Ascending aorta (tissue), 2 donors: ENCODE data around the gene SMURF1. TPM values are rescaled to one million over a fixed set of nuclear protein-coding genes. Genes with fewer than 3 reads are reported as not detected.
A peak's percentile ranks its signal among the peaks of the same experiment; 100 is the strongest.

ENCODE experiments used
- DNase-seq, 2 donors: peaks; one replicate each; pipeline ENCODE4 v3.0.0-alpha.2; 2019; ENCODE audit warnings: low spot score in 2 of 2
- H3K27ac ChIP-seq, 2 donors: fragments of 200-600 bp; sonication (generic); one replicate each; pipeline ENCODE4 v1.5.1; 2016 to 2017; ENCODE audit warnings: mild to moderate bottlenecking in 1 of 2
- H3K27me3 ChIP-seq: fragments of 200-600 bp; sonication (generic); one replicate; pipeline ENCODE4 v1.5.1; 2017
- H3K36me3 ChIP-seq, 2 donors: fragments of 200-600 bp; sonication (generic); one replicate each; pipeline ENCODE4 v1.5.1; 2016
- H3K4me1 ChIP-seq, 2 donors: fragments of 200-600 bp; sonication (generic); one replicate each; pipeline ENCODE4 v1.5.1; 2016 to 2017; ENCODE audit warnings: mild to moderate bottlenecking in 1 of 2
- H3K4me3 ChIP-seq, 2 donors: fragments of 200-600 bp; sonication (generic); one replicate each; pipeline ENCODE4 v1.5.1; 2016 to 2017; ENCODE audit warnings: mild to moderate bottlenecking in 1 of 2
- H3K9me3 ChIP-seq, 2 donors: fragments of 200-600 bp; sonication (generic); one replicate each; pipeline ENCODE4 v1.5.1; 2016
- CTCF ChIP-seq, 3 experiments: fragments of 200-600 bp in 2 of 3; fragments of 450-650 bp in 1 of 3; sonication (generic) in 2 of 3; IDR thresholded peaks; one replicate each; pipeline ENCODE4 v1.5.1; 2016 to 2019; ENCODE audit warnings: antibody characterized with exemption in 3 of 3, mild to moderate bottlenecking in 1 of 3, moderate library complexity in 1 of 3
- intact Hi-C: fragments of 100-400 bp; cut with DNase I; formaldehyde crosslinking; loops from one replicate; pipeline ENCODE4 v1.15.1; 2023
- total RNA-seq: library from RNA; depleted of rRNA; stranded (reverse); fragments of >200 nt; gene quantifications from one replicate; pipeline ENCODE4 v1.1.0, GENCODE V29; 2016

The SMURF1 gene
- total RNA-seq, 1 donor from 2014 or later: 26.5 TPM

GRCh38 chr7:99004216-99004615 is 139.7 kb downstream of the SMURF1 start:
- H3K4me3 ChIP-seq: no peak overlapping the region
- DNase-seq: no peak
- TF ChIP-seq CTCF (IDR thresholded peaks at IDR 0.05): no peak
- H3K9me3 ChIP-seq: no peaks in the 10 kb centered on the region
- peak overlapping the region in 1 of 2 donors; percentile 17 for H3K27ac ChIP-seq
- H3K36me3 ChIP-seq: peaks cover 73 to 83% of the 10 kb centered on the region in 2 donors
- H3K27me3 ChIP-seq: no peaks in the 10 kb centered on the region
- H3K4me1 ChIP-seq: no peaks in the 10 kb centered on the region
- intact Hi-C loops: no loop called here

- Histone ChIP-seq H3K4me3 (no peak overlapping the region), H3K9me3 (no peaks in the 10 kb centered on the region), H3K27ac (peak overlapping the region; percentile 17 to 20), H3K27me3 (no peaks in the 10 kb centered on the region), H3K4me1 (no peaks in the 10 kb centered on the region), H3K36me3 (peaks cover 70 to 83% of the 10 kb centered on the region in 2 donors)
- DNase-seq: no peak
- intact Hi-C loops: no loop called here
- no peak for TF ChIP-seq CTCF (IDR thresholded peaks at IDR 0.05)
Measured at GRCh38 chr7:99003419-99003818, 140.5 kb downstream of the SMURF1 start.

GRCh38 chr7:99002827-99003212 is 141.1 kb downstream of the SMURF1 start:
- Histone ChIP-seq H3K4me3 (no peak overlapping the region), H3K36me3 (peaks cover 65 to 77% of the 10 kb centered on the region in 2 donors), H3K27ac (peak overlapping the region in 1 of 2 donors; percentile 20), H3K9me3 (no peaks in the 10 kb centered on the region), H3K4me1 (no peaks in the 10 kb centered on the region), H3K27me3 (no peaks in the 10 kb centered on the region)
- DNase-seq: no peak
- intact Hi-C loops: no loop called here
- no peak for TF ChIP-seq CTCF (IDR thresholded peaks at IDR 0.05)

- no peaks in the 10 kb centered on the region for H3K4me1 ChIP-seq
- no peaks in the 10 kb centered on the region for H3K27me3 ChIP-seq
- no peak for TF ChIP-seq CTCF (IDR thresholded peaks at IDR 0.05)
- H3K4me3 ChIP-seq: no peak overlapping the region
- no peak for DNase-seq
- no peaks in the 10 kb centered on the region for H3K9me3 ChIP-seq
- intact Hi-C loops: no loop called here
- H3K27ac ChIP-seq: no peak overlapping the region
- H3K36me3 ChIP-seq: peaks cover 65 to 76% of the 10 kb centered on the region in 2 donors
Measured at GRCh38 chr7:99002148-99002826, 141.6 kb downstream of the SMURF1 start.

- Histone ChIP-seq H3K27ac (no peak overlapping the region), H3K27me3 (no peaks in the 10 kb centered on the region), H3K4me1 (no peaks in the 10 kb centered on the region), H3K9me3 (no peaks in the 10 kb centered on the region), H3K4me3 (no peak overlapping the region), H3K36me3 (peaks cover 58 to 69% of the 10 kb centered on the region in 2 donors)
- TF ChIP-seq CTCF (IDR thresholded peaks at IDR 0.05): no peak
- intact Hi-C loops: no loop called here
- no peak for DNase-seq
Measured at GRCh38 chr7:99001482-99002147, 142.3 kb downstream of the SMURF1 start.
